HepG2 (cell line): Measurements from ENCODE around the gene COQ8B. TPM values are rescaled to one million over a fixed set of nuclear protein-coding genes. Genes with fewer than 3 reads are reported as not detected.

Source experiments
- ATM ChIP-seq: fragments of 450-650 bp; IDR thresholded peaks from 2 replicates; pipeline ENCODE4 v1.7.1; 2017; ENCODE audit warnings: mild to moderate bottlenecking, borderline replicate concordance
- CC2D1A ChIP-seq: sonication (generic); formaldehyde crosslinking; IDR thresholded peaks from 2 replicates; pipeline ENCODE4 v1.8.1; 2023; ENCODE audit warnings: mild to moderate bottlenecking, missing genetic modification reagents
- FLYWCH1 ChIP-seq: sonication (generic); formaldehyde crosslinking; IDR thresholded peaks from 2 replicates; pipeline ENCODE4 v1.8.1; 2023; ENCODE audit warnings: mild to moderate bottlenecking, missing genetic modification reagents
- FOXA1 ChIP-seq, 2 experiments: fragments of 450-650 bp in 1 of 2; sonication (generic) in 1 of 2; formaldehyde crosslinking in 1 of 2; IDR thresholded peaks; 2 replicates each; pipeline versions ENCODE4 v1.4.0 to v1.6.1; 2016 to 2020; ENCODE audit warnings: missing genetic modification reagents in 1 of 2
- HNRNPK ChIP-seq: fragments of 200-400 bp; formaldehyde crosslinking; IDR thresholded peaks from 2 replicates; pipeline ENCODE4 v1.6.1; 2018; ENCODE audit warnings: low read length, low read depth, moderate library complexity, mild to moderate bottlenecking; ENCODE audit not compliant: poor library complexity, severe bottlenecking
- IRF2 ChIP-seq: IDR thresholded peaks from 2 replicates; pipeline ENCODE4 v1.6.1; 2018; ENCODE audit warnings: missing genetic modification reagents, missing compliant biosample characterization
- KAT8 ChIP-seq: IDR thresholded peaks from 2 replicates; pipeline ENCODE4 v1.6.1; 2016; ENCODE audit warnings: missing genetic modification reagents, missing compliant biosample characterization
- KDM3A ChIP-seq: IDR thresholded peaks from 2 replicates; pipeline ENCODE4 v1.6.1; 2018; ENCODE audit warnings: low read depth, missing compliant biosample characterization
- KLF12 ChIP-seq: sonication (generic); formaldehyde crosslinking; IDR thresholded peaks from 2 replicates; pipeline ENCODE4 v1.4.0; 2020; ENCODE audit warnings: missing genetic modification reagents, borderline replicate concordance
- MAF1 ChIP-seq: sonication (generic); formaldehyde crosslinking; IDR thresholded peaks from 2 replicates; pipeline ENCODE4 v1.5.0; 2020; ENCODE audit warnings: missing genetic modification reagents, borderline replicate concordance
- MIER2 ChIP-seq: IDR thresholded peaks from 2 replicates; pipeline ENCODE4 v1.6.1; 2016; ENCODE audit warnings: missing biosample characterization, missing genetic modification reagents
- NFE2L2 ChIP-seq: fragments of 150-350 bp; IDR thresholded peaks from 2 replicates; pipeline ENCODE4 v1.6.1; 2014; ENCODE audit warnings: low read length
- NFIC ChIP-seq: IDR thresholded peaks from 2 replicates; pipeline ENCODE4 v1.6.1; 2012; ENCODE audit warnings: mild to moderate bottlenecking, low read length, inconsistent platforms
- RARA ChIP-seq: IDR thresholded peaks from 2 replicates; pipeline ENCODE4 v1.6.1; 2016; ENCODE audit warnings: missing genetic modification reagents, missing compliant biosample characterization
- REST ChIP-seq, 2 experiments: IDR thresholded peaks; 2 replicates each; pipeline ENCODE4 v1.6.1; 2011 to 2012; ENCODE audit warnings: low read length in 2 of 2, borderline replicate concordance in 1 of 2, low read depth in 1 of 2, mild to moderate bottlenecking in 1 of 2, moderate library complexity in 1 of 2
- TSC22D2 ChIP-seq: sonication (generic); formaldehyde crosslinking; IDR thresholded peaks from 2 replicates; pipeline ENCODE4 v1.5.1; 2020; ENCODE audit warnings: missing genetic modification reagents, mild to moderate bottlenecking, borderline replicate concordance
- ZBTB3 ChIP-seq: sonication (generic); formaldehyde crosslinking; IDR thresholded peaks from 2 replicates; pipeline ENCODE4 v1.4.0; 2020; ENCODE audit warnings: low read depth, mild to moderate bottlenecking, moderate library complexity, missing genetic modification reagents, borderline replicate concordance
- ZKSCAN8 ChIP-seq: IDR thresholded peaks from 2 replicates; pipeline ENCODE4 v1.6.1; 2016; ENCODE audit warnings: borderline replicate concordance, missing genetic modification reagents, missing compliant biosample characterization
- ZNF558 ChIP-seq: sonication (generic); formaldehyde crosslinking; IDR thresholded peaks from 2 replicates; pipeline ENCODE4 v1.9.0; 2022; ENCODE audit warnings: mild to moderate bottlenecking, missing genetic modification reagents, borderline replicate concordance
- ZNF816 ChIP-seq: sonication (generic); formaldehyde crosslinking; IDR thresholded peaks from 2 replicates; pipeline ENCODE4 v1.8.0; 2022; ENCODE audit warnings: missing genetic modification reagents, mild to moderate bottlenecking, borderline replicate concordance
- polyA plus RNA-seq, 8 experiments: library from polyadenylated mRNA; depleted of rRNA in 3 of 8; stranded (reverse) in 7 of 8; unstranded in 1 of 8; fragments of >200 nt; fragmentation: Illumina TruSeq in 4 of 8; extraction: Trizol in 4 of 8; gene quantifications; 2 replicates each; pipeline versions ENCODE4 v1.2.1 to v1.2.3, GENCODE V29; 2011 to 2016; ENCODE audit warnings: low read depth in 4 of 8, missing spikeins in 1 of 8, mixed read lengths in 1 of 8; ENCODE audit not compliant: insufficient read depth in 1 of 8
- total RNA-seq, 5 experiments: library from RNA; depleted of rRNA; stranded (reverse); fragments of >200 nt; fragmentation: Illumina TruSeq; extraction: Trizol; gene quantifications; 2 replicates each; pipeline ENCODE4 v1.2.3, GENCODE V29; 2016; ENCODE audit warnings: low read depth in 1 of 5
- TF ChIP-seq, protein P1 (sequence below): sonication (generic); formaldehyde crosslinking; IDR thresholded peaks from 2 replicates; pipeline ENCODE4 v1.4.0; 2020; ENCODE audit warnings: missing genetic modification reagents, borderline replicate concordance
- TF ChIP-seq, protein P2 (sequence below): sonication (generic); formaldehyde crosslinking; IDR thresholded peaks from 2 replicates; pipeline ENCODE4 v1.8.0; 2022; ENCODE audit warnings: missing genetic modification reagents, low read depth, mild to moderate bottlenecking, borderline replicate concordance

Gene COQ8B
- total and polyA plus RNA-seq, 2 of the 13 experiments (the other 11 are each of a cell fraction or from before 2014, with no cell fraction given), result 12.3 to 17.2 TPM

GRCh38 chr19:40718774-40719391 lies 2.2 kb upstream of the COQ8B start (continued):
- TF ChIP-seq, protein P1, sequence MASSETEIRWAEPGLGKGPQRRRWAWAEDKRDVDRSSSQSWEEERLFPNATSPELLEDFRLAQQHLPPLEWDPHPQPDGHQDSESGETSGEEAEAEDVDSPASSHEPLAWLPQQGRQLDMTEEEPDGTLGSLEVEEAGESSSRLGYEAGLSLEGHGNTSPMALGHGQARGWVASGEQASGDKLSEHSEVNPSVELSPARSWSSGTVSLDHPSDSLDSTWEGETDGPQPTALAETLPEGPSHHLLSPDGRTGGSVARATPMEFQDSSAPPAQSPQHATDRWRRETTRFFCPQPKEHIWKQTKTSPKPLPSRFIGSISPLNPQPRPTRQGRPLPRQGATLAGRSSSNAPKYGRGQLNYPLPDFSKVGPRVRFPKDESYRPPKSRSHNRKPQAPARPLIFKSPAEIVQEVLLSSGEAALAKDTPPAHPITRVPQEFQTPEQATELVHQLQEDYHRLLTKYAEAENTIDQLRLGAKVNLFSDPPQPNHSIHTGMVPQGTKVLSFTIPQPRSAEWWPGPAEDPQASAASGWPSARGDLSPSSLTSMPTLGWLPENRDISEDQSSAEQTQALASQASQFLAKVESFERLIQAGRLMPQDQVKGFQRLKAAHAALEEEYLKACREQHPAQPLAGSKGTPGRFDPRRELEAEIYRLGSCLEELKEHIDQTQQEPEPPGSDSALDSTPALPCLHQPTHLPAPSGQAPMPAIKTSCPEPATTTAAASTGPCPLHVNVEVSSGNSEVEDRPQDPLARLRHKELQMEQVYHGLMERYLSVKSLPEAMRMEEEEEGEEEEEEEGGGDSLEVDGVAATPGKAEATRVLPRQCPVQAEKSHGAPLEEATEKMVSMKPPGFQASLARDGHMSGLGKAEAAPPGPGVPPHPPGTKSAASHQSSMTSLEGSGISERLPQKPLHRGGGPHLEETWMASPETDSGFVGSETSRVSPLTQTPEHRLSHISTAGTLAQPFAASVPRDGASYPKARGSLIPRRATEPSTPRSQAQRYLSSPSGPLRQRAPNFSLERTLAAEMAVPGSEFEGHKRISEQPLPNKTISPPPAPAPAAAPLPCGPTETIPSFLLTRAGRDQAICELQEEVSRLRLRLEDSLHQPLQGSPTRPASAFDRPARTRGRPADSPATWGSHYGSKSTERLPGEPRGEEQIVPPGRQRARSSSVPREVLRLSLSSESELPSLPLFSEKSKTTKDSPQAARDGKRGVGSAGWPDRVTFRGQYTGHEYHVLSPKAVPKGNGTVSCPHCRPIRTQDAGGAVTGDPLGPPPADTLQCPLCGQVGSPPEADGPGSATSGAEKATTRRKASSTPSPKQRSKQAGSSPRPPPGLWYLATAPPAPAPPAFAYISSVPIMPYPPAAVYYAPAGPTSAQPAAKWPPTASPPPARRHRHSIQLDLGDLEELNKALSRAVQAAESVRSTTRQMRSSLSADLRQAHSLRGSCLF (CRISPR knock-in tag), result no peak
- TF ChIP-seq CC2D1A (CRISPR knock-in tag) (no peak), NFIC (no peak), REST (IDR thresholded peaks at IDR 0.05; ENCODE audit: borderline replicate concordance in 1 of 2, low read depth in 1 of 2, low read length in 2 of 2) (no peak; a peak in 1 of 4 replicates), MIER2 (CRISPR knock-in tag) (no peak), KAT8 (CRISPR knock-in tag) (peak; percentile 64; the same call in 1 of the 2 replicates), ZNF816 (no peak), KLF12 (peak; percentile 77; the same call in 1 of the 2 replicates), RARA (CRISPR knock-in tag) (peak; percentile 59), KDM3A (CRISPR knock-in tag) (no peak), NFE2L2 (no peak), HNRNPK (no peak), ATM (no peak), FOXA1 (IDR thresholded peaks at IDR 0.05) (no peak), FOXA1 (CRISPR knock-in tag; IDR thresholded peaks at IDR 0.05) (peak; percentile 70), ZBTB3 (CRISPR knock-in tag) (no peak), MAF1 (no peak), ZNF558 (CRISPR knock-in tag) (no peak; the same call in 1 of the 2 replicates), TSC22D2 (CRISPR knock-in tag) (no peak), ZKSCAN8 (CRISPR knock-in tag) (no peak), IRF2 (CRISPR knock-in tag) (peak; percentile 51; the same call in 1 of the 2 replicates), FLYWCH1 (no peak)
- TF ChIP-seq, protein P2, sequence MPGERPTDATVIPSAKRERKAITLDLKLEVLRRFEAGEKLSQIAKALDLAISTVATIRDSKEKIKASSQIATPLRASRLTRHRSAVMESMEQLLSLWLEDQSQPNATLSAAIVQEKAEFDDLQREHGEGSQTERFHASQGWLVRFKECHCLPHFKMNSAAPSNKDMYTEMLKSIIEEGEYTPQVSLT (CRISPR knock-in tag), result no peak
